Measurements from ENCODE around the gene BPTF. TPM values are rescaled to one million over a fixed set of nuclear protein-coding genes. Genes with fewer than 3 reads are reported as not detected.

BPTF gene
- total and polyA plus RNA-seq, 2 of the 13 experiments (the other 11 are each of a cell fraction or from before 2014, with no cell fraction given), result 43.5 to 66.1 TPM

GRCh38 chr17:68029512-68030215 lies 204.4 kb downstream of the BPTF start (continued):
- TF ChIP-seq ZNF142 (CRISPR knock-in tag; IDR thresholded peaks at IDR 0.05) (no peak), HNRNPUL1 (IDR thresholded peaks at IDR 0.05; ENCODE audit: low read depth, low read length) (no peak), GMEB1 (CRISPR knock-in tag; IDR thresholded peaks at IDR 0.05; ENCODE audit: borderline replicate concordance) (peak; percentile 20; the same call in 1 of the 2 replicates), PHF20 (CRISPR knock-in tag; IDR thresholded peaks at IDR 0.05) (peak; percentile 8; the same call in 1 of the 2 replicates), REL (CRISPR knock-in tag; conservative IDR thresholded peaks at IDR 0.05) (peak; percentile 71; the same call in 1 of the 2 replicates), HNRNPH1 (optimal IDR thresholded peaks at IDR 0.05; ENCODE audit: low read depth, low read length) (no peak), ZFY (CRISPR knock-in tag; IDR thresholded peaks at IDR 0.05) (no peak; the same call in 1 of the 2 replicates), PCBP1 (IDR thresholded peaks at IDR 0.05; ENCODE audit: borderline replicate concordance, low read depth, low read length) (no peak), PHB2 (IDR thresholded peaks at IDR 0.05; ENCODE audit: partially characterized antibody) (no peak), THAP8 (CRISPR knock-in tag; IDR thresholded peaks at IDR 0.05; ENCODE audit: borderline replicate concordance) (no peak), ZNF672 (CRISPR knock-in tag; IDR thresholded peaks at IDR 0.05) (no peak), CREM (IDR thresholded peaks at IDR 0.05) (peak; percentile 48; the same call in 1 of the 2 replicates), CREM (CRISPR knock-in tag; IDR thresholded peaks at IDR 0.05) (no peak), ZNF558 (CRISPR knock-in tag; IDR thresholded peaks at IDR 0.05; ENCODE audit: borderline replicate concordance) (no peak), ZBTB7B (CRISPR knock-in tag; IDR thresholded peaks at IDR 0.05) (no peak), RXRB (CRISPR knock-in tag; IDR thresholded peaks at IDR 0.05; ENCODE audit: borderline replicate concordance) (peak; percentile 94), PREB (CRISPR knock-in tag; IDR thresholded peaks at IDR 0.05) (no peak), MYC (CRISPR knock-in tag; IDR thresholded peaks at IDR 0.05; ENCODE audit: borderline replicate concordance) (peak; percentile 76), FOXP1 (IDR thresholded peaks at IDR 0.05) (no peak), FOXP1 (CRISPR knock-in tag; IDR thresholded peaks at IDR 0.05) (peak; percentile 82), SRSF9 (IDR thresholded peaks at IDR 0.05; ENCODE audit: borderline replicate concordance, insufficient read depth, low read depth, low read length, poor library complexity, severe bottlenecking) (no peak), HES4 (CRISPR knock-in tag; IDR thresholded peaks at IDR 0.05; ENCODE audit: borderline replicate concordance) (no peak)

Measured in HepG2 (cell line).